H54 (cell line): ENCODE measurements around the gene VSTM2L.

Experiments
- DNase-seq: peaks from one replicate; pipeline ENCODE4 v3.0.0; 2011; ENCODE audit warnings: low spot score, mixed read lengths; ENCODE audit not compliant: insufficient read length
- FAIRE-seq: peaks from 3 replicates; lab custom pipeline; 2011; peaks lifted over from hg19 to GRCh38; lab: Jason Lieb, UNC
- POLR2A ChIP-seq: IDR thresholded peaks from 2 replicates; pipeline ENCODE4 v1.6.1; 2011; ENCODE audit warnings: low read depth, mild to moderate bottlenecking, low read length

The VSTM2L gene

GRCh38 chr20:37885593-37886503, 17.1 kb upstream of the VSTM2L start:
- DNase-seq (no peak), FAIRE-seq (no peak)
- TF ChIP-seq POLR2A: no peak

GRCh38 chr20:37886851-37887297, 16.1 kb upstream of the VSTM2L start:
- TF ChIP-seq POLR2A: no peak
- DNase-seq (no peak), FAIRE-seq (no peak)

- no peak for DNase-seq
- no peak for TF ChIP-seq POLR2A
- FAIRE-seq: no peak
Observed at GRCh38 chr20:37888641-37889040, 14.3 kb upstream of the VSTM2L start.

GRCh38 chr20:37890108-37890507, 12.8 kb upstream of the VSTM2L start:
- TF ChIP-seq POLR2A: no peak
- FAIRE-seq: no peak
- no peak for DNase-seq

- FAIRE-seq: no peak
- DNase-seq: no peak
- TF ChIP-seq POLR2A: no peak
Observed at GRCh38 chr20:37890643-37891042, 12.3 kb upstream of the VSTM2L start.

GRCh38 chr20:37892001-37892400, 10.9 kb upstream of the VSTM2L start:
- DNase-seq (no peak), FAIRE-seq (no peak)
- TF ChIP-seq POLR2A: no peak

GRCh38 chr20:37893566-37894241, 9.2 kb upstream of the VSTM2L start:
- no peak for FAIRE-seq
- no peak for DNase-seq
- no peak for TF ChIP-seq POLR2A

- FAIRE-seq: no peak
- no peak for DNase-seq
- TF ChIP-seq POLR2A: no peak
Observed at GRCh38 chr20:37894454-37894853, 8.5 kb upstream of the VSTM2L start.

- DNase-seq: no peak
- FAIRE-seq: no peak
- no peak for TF ChIP-seq POLR2A
Observed at GRCh38 chr20:37895166-37895565, 7.8 kb upstream of the VSTM2L start.

GRCh38 chr20:37896932-37897548, 5.9 kb upstream of the VSTM2L start:
- DNase-seq (no peak), FAIRE-seq (no peak)
- no peak for TF ChIP-seq POLR2A

- no peak for FAIRE-seq
- no peak for DNase-seq
- no peak for TF ChIP-seq POLR2A
Observed at GRCh38 chr20:37898233-37899104, 4.5 kb upstream of the VSTM2L start.

GRCh38 chr20:37899105-37900045, 3.6 kb upstream of the VSTM2L start:
- no peak for DNase-seq
- FAIRE-seq: no peak
- no peak for TF ChIP-seq POLR2A
